ENCODE measurements around the gene PTPRE. TPM values are rescaled to one million over a fixed set of nuclear protein-coding genes. Genes with fewer than 3 reads are reported as not detected.

Gene PTPRE
- total RNA-seq, 1 experiment from 2014 or later: 0.70 TPM

GRCh38 chr10:127996586-127996985 is 89.7 kb downstream of the PTPRE start:
- H3K23me2 ChIP-seq (ENCODE audit: insufficient read length, low read depth, low read length, poor library complexity, severe bottlenecking): no peaks in the 10 kb centered on the region
- H4K5ac ChIP-seq (ENCODE audit: insufficient read length, low read depth, low read length): no peak overlapping the region
- H3K14ac ChIP-seq (ENCODE audit: insufficient read depth, low read length): no peak overlapping the region
- H4K20me1 ChIP-seq (ENCODE audit: control insufficient read depth, insufficient read depth, insufficient read length): no peaks in the 10 kb centered on the region
- no peak overlapping the region for H2BK120ac ChIP-seq (ENCODE audit: low read depth, low read length, poor library complexity, severe bottlenecking)
- no peak overlapping the region for H2BK5ac ChIP-seq (ENCODE audit: insufficient read length, low read length)
- Mint-ChIP-seq H3K4me1 (0 out of 4 replicates have a peak, but pooled peaks cover 0 to 7% of the 10 kb centered on the region in 2 experiments), H3K27ac (no peak overlapping the region), H3K36me3 (ENCODE audit: insufficient read depth in 1 of 3, low read depth in 3 of 3) (no peaks in the 10 kb centered on the region), H3K4me3 (no peak overlapping the region), H3K9me3 (no peaks in the 10 kb centered on the region), H3K27me3 (ENCODE audit: low read depth) (peaks cover 7% of the 10 kb centered on the region; the same call in 1 of the 2 replicates)
- no peak overlapping the region for H4K8ac ChIP-seq (replicated peaks; ENCODE audit: insufficient read length, low read depth, low read length)
- no peak overlapping the region for H2BK20ac ChIP-seq (ENCODE audit: low read depth, low read length, poor library complexity, severe bottlenecking)
- no peak overlapping the region for H3T11ph ChIP-seq (ENCODE audit: low read length)
- no CpG with 5 or more reads among the region's 5 CpGs for WGBS (ENCODE audit: extremely low coverage, insufficient read length, low lambda C conversion rate)
- TF ChIP-seq CTCF (conservative IDR thresholded peaks at IDR 0.05): no peak
- no peak for DNase-seq
- no peak overlapping the region for H3K9ac ChIP-seq (ENCODE audit: extremely low read depth, insufficient read length, low read length)
- H2BK15ac ChIP-seq (ENCODE audit: low read depth, low read length): no peak overlapping the region
- H3K56ac ChIP-seq (ENCODE audit: insufficient read length, low read depth, low read length): no peak overlapping the region
- no peaks in the 10 kb centered on the region for H3K27me3 ChIP-seq (ENCODE audit: insufficient read depth, low read length)
- H3K79me1 ChIP-seq (ENCODE audit: insufficient read depth, low read depth, low read length, poor library complexity, severe bottlenecking): no peaks in the 10 kb centered on the region
- no peak overlapping the region for H3K23ac ChIP-seq (ENCODE audit: insufficient read length, low read depth, low read length)
- H3K79me2 ChIP-seq (ENCODE audit: insufficient read depth, low read length): no peaks in the 10 kb centered on the region
- H2AK5ac ChIP-seq (ENCODE audit: insufficient read length, low read length): no peak overlapping the region
- H3K18ac ChIP-seq (ENCODE audit: insufficient read length, low read depth, low read length): no peak overlapping the region
- no peak overlapping the region for H2AFZ ChIP-seq (ENCODE audit: low read length)
- H2BK12ac ChIP-seq (ENCODE audit: insufficient read length, low read depth, low read length): no peak overlapping the region
- H3K4me1 ChIP-seq (ENCODE audit: insufficient read depth, low read length): no peaks in the 10 kb centered on the region
- H3K4me2 ChIP-seq (ENCODE audit: insufficient read depth, insufficient read length, low read length): no peak overlapping the region
- no peak overlapping the region for H3K4ac ChIP-seq (ENCODE audit: low read depth, low read length)
- no peak overlapping the region for H3K27ac ChIP-seq (ENCODE audit: insufficient read length, low read depth, low read length)
- H4K91ac ChIP-seq (ENCODE audit: insufficient read length, low read depth, low read length): no peak overlapping the region
- no peaks in the 10 kb centered on the region for H3K9me3 ChIP-seq (ENCODE audit: control insufficient read depth, low read depth, low read length)

Measured in H9 (cell line).